HTERT RPE-1 (cell line): ENCODE results near the gene SAMD4A.

Experiments
- in situ Hi-C: fragments of 300-500 bp; cut with MboI; formaldehyde crosslinking; loops from 4 replicates; pipeline ENCODE4 v1.14.3; 2020; ENCODE audit warnings: low sequenced_read_pairs

Gene SAMD4A

GRCh38 chr14:54773171-54774006 is 206.5 kb downstream of the SAMD4A start:
- in situ Hi-C loops, result no loop called here

DNA sequence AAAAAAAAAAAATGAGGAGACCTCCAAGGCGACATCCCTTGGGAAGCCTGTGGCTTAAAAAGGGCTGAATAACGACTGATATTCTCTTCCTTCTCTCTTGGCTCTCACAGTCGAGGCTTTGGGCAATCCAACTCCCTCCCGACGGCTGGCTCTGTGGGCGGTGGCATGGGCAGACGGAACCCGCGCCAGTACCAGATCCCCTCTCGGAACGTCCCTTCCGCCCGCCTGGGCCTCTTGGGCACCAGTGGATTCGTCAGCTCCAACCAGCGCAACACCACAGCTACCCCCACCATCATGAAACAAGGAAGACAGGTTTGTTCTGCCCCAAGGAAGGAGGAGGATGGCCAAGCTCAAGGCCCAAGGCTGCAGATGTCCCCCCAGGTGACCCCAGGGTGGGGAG is 207.9 kb downstream of the SAMD4A start:
- in situ Hi-C loops, result no loop called here

DNA sequence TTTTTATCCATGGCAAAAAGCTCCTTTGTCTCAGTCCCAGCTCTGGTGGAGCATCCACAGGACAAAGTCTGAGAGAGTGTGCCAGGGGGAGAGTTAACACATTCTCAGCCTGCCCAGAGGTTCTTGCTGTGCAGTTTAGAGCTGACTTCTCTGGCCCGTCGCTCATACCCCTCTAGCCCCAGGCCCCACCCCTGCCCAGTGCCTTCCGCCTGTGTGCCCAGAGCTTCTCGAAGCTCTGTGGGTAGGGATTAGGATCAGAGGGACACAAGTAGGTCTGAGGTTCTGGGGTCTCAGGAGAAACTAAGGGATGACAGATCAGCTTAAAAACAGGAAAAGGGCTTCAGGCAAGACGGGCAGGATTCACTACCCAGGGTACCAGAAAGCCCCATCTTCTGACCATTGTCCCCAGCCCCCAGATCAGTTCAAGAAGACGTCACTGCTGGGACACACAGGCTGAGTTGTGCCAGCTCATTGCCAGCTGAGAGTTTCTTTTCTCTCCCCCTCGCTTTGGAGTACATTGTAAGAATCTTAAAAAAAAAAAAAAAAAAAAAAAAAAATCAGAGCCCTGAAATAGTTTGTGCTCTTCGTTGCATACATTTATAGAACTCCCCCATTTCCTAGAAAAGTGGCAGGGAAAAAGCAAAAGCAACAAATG is 208.7 kb downstream of the SAMD4A start:
- in situ Hi-C loops, result no loop called here

DNA sequence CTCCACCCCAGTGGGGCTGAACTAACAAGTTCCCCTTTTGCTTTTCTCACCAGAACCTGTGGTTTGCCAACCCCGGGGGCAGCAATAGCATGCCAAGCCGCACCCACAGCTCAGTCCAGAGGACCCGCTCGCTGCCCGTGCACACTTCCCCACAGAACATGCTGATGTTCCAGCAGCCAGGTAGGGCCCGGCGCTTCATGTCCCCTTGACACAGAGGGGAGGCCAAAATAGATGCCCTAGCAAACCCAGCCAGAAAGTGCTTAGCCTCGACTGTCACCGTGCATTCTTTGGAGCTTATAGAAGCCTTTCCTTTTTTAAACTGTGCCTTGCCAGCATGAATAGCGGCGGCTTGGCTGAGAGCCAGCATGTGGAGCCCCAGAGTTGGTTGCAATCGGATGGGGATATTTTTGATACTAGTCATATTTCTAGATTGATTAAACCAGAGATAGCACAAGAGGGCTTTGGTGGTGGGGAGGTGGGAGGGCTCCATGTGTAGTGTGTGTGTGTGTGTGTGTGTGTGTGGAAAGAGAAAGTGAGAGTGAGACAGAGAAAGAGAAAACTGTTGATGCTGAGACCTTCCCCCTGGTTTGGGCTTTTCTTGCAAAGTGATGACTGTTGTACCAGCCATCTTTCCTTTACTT is 209.6 kb downstream of the SAMD4A start:
- in situ Hi-C loops, result no loop called here

DNA sequence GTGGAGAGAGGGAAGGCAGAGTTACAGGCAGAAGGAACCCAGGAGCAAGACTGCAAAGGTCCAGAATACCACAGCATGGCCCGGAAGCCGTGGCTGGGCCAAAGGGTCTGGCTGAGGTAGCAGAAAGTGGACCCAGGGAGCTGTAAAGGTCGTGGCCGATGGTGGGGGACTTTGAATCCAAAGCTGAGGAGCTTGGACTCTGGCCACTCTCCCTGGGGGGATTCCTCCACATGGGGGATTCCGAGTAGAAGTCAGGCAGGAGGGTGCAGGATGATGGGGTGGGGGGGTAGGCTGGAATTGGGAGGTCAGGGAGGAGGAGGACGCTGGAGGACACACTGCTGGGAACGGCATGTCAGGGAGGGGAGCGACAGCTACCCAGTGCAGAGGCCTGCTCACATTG is 210.5 kb downstream of the SAMD4A start:
- in situ Hi-C loops, result no loop called here

DNA sequence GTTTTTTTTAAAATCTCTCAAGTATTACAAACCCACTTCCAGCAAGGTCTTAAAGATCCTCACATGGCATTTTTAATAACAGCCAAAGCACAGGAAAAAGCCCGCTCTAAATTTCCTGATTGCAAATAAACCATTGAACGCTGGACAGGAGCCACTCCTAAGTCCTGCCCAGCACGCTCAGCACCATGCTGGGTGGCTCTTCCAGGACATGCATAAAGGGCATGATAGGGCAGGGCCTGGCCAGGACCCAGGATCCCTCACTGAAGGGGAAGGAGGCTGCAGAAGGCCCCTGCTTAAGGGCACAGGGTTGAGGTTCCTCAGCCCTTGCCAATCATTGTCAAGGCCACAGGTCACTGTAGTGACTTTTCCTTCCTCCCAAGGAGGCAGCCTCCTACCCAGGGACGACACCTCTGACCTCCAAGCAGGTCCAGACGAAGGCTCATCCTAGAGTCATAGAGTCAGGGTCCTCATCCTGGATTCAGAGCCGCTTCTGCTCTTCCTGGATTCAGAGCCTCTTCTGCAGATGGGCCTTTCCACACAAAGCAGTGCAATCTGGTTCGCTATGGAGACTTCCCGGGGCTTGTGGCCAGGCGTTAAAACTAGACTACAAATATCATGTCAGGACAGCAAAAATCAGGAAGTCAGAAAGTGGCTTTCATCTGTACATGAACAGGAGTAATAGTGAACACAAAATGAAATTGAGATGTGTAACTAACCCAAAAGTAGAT is 211.9 kb downstream of the SAMD4A start:
- in situ Hi-C loops, result no loop called here

GRCh38 chr14:54781080-54781479 is 214.2 kb downstream of the SAMD4A start:
- in situ Hi-C loops, result no loop called here

- in situ Hi-C loops, result no loop called here
These were observed 215.2 kb downstream of the SAMD4A start for GRCh38 chr14:54781961-54782750.

- in situ Hi-C loops, result no loop called here
These were observed 216.1 kb downstream of the SAMD4A start for GRCh38 chr14:54782751-54783659.

DNA sequence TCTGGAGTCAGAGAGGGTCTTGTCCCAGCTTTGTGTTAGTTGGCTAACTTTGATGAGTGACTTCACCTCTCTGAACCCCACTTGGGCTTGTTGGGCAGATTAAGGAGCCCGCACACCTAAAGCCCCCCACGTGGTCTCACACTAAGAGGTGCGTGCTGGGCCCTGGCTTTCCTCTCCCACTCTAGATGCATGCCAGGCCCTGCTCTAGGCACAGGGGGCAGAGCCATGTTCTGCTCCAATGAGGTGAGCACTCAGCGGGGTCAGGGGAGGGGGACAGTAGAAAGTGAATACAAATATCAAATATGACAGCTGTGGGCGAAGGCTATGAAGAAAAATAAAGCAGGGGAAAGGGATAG is 216.7 kb downstream of the SAMD4A start:
- in situ Hi-C loops, result no loop called here

DNA sequence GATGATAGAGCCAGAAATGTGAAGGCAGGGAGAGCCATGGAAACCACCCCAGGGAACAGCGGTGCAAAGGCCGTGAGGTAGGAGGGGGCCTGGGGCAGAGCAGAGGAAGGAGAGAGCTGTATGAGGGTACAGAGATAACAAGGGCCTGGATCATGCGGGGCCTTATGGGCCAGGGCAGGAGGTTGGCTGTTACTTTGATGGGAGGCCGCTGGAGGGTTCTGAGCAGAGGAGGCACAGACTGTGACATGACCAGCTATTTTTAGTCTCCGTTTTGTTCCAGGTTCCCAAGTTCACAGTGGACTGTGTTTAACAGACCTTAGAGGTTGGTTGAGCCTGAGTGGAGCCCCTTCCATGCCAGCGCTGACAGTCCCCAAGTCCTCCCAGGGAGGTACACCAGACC is 217.1 kb downstream of the SAMD4A start:
- in situ Hi-C loops, result no loop called here

GRCh38 chr14:54784657-54785056 is 217.7 kb downstream of the SAMD4A start:
- in situ Hi-C loops, result no loop called here

DNA sequence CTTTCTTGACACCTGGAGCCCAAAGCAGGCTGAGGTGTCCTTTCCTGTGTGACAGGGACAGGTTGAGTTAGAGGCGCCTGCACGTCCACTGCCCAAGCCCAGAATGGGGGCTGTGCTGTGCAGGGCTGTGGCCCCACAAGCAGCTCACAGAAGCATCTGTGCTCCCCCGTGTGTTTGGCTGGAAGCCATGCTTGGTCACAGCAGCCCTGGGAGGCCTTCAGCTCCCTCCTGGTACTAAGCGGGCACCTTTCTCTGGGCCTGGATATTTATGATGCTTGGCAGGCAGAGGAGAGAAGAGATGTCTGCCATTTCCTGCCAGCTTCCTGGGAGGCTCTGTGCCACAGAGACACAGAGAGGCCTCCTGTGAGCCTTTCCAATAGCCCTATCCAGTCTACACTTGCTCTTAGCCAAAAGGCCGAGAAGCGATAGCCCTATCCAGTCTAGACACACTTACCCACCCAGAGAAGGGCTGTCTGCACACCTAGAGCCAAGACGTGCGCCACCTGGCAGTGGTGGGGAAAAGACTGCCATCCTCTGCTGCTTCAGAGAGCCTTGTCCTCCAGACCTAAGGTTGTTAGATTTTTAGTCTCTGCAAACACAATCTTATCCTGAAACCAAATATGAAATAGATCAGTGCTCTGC is 218.3 kb downstream of the SAMD4A start:
- in situ Hi-C loops, result no loop called here

- in situ Hi-C loops, result no loop called here
These were observed 219.1 kb downstream of the SAMD4A start for GRCh38 chr14:54785778-54786770.

GRCh38 chr14:54786838-54787237 is 219.9 kb downstream of the SAMD4A start:
- in situ Hi-C loops, result no loop called here

- in situ Hi-C loops, result no loop called here
These were observed 220.3 kb downstream of the SAMD4A start for GRCh38 chr14:54787261-54787660.

- in situ Hi-C loops, result no loop called here
These were observed 221.8 kb downstream of the SAMD4A start for GRCh38 chr14:54788701-54789100.

- in situ Hi-C loops, result no loop called here
These were observed 222.2 kb downstream of the SAMD4A start for GRCh38 chr14:54789166-54789565.
